Inflammatory macrophage treated with lipopolysaccharide for 1 hour (primary cell): ENCODE measurements around the gene OR13C4.
"Not testable (repeated sequence)": the region's sequence is repeated elsewhere in the genome, so short reads cannot be mapped to it uniquely, and the experiment has no call there.

ENCODE experiments used
- DNase-seq, 2 donors: peaks; one replicate each; pipeline ENCODE4 v3.0.0-alpha.2; 2020 to 2022

Gene OR13C4

DNA sequence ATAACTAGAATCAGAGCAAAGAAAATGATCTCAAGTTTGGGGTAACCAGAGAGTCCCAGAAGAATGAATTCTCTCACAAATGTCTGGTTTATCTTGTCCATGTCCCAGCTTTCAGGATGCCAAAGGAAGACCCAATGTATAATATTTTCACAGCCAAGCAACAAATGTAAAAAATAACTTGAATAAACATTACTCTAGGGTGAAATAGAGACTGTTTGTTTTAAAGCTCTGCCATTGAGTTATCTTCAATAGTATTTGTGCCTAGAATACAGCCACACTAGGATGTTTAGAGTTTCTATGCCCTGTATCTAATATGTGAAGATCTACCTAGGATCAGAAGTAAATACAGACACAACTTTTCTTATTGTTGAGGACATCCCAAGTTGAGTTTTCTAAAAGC is at the start of gene OR13C4:
OR13C4 (minus strand) TSS at position 101 of the 400 bp plus-strand sequence; CDS start at position 101, 0 bp downstream.
- no peak for DNase-seq

DNA sequence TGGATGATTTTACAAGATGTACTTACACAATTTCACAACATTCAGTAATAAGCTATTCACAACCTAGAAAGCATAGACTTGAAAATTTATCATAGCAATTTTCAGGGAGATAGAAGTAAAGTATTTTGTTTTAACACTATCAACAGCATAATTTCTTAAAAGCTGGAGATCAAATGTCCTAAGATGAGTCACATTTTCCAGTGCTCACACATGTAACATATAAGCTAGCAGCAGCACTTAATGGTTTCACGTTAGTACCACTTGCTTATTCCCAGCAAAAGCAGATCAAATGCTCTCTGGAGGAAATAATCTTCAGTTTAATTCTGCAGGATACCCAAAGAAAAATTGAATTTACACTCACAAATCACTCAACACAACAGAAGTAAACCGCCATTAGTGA is 48.4 kb upstream of the OR13C4 start:
- DNase-seq = no peak

DNA sequence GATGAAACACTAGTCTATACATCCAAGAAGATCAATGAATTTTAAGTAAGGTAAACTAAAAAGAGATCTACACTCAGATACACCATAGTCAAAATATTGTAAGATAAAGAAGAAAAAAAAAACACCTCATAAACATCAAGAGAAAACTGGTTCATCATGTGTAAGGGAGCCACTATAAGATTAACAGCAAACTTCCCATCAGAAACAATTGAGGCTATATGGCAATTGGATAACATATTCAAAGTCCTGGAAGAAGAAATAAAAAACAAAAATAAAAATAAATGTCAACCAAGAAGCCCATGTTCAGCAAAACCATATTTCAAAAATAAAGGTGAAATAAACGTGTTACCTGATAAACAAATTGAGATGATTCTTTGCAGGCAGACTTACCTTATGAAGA is 45.6 kb upstream of the OR13C4 start:
- DNase-seq = no peak

DNA sequence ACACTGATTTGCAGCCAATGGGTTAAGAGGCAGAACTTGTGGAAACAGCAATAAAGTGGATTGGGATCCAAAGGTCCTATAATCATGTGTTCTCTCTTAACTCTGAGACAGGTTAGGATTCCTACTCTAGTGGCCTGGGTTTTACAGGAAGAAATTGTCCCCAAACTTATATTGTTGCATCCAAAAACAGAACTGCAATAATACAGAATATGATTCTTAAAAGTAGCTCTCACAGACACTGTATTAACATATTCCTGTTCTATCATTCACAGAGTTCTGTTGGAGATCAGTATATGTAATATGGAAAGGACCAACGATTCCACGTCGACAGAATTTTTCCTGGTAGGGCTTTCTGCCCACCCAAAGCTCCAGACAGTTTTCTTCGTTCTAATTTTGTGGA is 41.9 kb upstream of the OR13C4 start, which contains the start of gene OR13C8:
OR13C8 (plus strand) TSS at position 301 of the 400 bp plus-strand sequence; CDS start at position 301, 0 bp downstream.
- DNase-seq = no peak

DNA sequence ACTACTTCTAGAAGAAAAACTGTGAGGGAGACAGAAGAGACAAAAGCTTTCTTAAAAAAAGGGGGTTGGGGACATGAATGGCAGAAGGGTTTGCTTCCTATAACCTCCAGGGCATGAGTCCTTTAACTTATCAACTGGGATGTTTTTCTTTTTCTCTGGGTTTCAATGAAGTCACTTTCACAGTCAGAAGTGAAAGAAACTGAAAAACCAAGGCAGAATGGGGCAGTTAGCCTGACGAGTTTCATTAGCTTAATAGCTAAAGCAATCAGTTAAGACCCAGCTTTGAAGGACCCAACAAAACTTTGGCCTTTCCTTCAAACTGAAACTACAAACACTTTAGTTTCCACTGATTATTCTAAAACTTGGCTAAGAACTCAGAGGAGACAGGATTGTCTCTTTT is 37.3 kb upstream of the OR13C4 start:
- DNase-seq = no peak

DNA sequence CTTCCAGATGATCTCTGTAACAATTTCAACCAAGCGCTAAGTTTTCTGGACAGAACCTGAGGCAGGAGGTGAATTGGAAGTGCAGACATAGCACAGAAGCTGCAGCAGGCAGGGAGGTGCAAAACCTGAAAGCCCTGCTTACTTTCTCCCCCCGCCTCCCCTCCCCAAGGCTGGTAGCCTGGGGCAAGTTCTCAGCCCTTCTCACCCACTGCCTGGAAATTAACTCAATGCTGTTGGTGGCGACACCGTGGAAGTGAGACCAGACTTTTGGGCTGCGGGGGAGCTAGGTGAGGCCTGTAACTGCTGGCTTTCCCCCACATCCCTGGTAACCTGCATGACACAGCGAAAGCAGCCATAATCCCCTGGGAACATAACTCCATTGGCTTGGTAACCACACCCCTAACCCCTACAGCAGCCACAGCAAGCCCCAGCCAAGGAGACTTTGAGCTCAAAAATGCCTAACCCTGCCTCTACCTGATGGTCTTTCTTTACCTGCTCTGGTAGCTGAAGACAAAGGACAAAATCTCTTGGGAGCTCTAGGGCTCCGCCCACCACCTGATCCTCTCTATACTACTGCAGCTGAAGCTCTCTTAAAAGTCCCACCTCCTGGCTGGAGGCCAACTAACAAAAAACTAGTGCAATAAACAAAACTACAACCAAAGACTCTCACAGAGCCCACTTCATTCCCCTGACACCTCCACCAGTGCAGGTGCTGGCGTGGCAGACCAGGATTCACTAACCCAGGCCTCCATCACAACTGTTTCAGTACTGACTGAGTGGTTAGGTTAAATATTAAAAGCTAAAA is 30.0 kb upstream of the OR13C4 start:
- DNase-seq = no peak

DNA sequence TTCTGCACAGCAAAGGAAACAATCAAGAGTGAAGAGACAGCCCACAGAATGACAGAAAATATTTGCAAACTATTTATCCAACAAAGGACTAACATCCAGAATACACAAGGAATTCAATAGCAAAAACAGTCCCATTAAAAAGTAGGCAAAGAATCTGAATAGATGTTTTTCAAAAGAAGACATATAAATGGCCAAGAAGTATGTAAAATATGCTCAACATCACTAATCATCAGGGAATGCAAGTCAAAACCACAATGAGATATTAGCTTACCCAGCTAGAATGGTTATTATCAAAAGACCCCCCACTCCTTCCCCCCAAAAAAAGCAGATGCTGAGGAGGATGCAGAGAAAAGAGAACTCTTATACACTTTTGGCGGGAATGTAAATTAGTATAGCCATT is 28.5 kb upstream of the OR13C4 start:
- no peak for DNase-seq

DNA sequence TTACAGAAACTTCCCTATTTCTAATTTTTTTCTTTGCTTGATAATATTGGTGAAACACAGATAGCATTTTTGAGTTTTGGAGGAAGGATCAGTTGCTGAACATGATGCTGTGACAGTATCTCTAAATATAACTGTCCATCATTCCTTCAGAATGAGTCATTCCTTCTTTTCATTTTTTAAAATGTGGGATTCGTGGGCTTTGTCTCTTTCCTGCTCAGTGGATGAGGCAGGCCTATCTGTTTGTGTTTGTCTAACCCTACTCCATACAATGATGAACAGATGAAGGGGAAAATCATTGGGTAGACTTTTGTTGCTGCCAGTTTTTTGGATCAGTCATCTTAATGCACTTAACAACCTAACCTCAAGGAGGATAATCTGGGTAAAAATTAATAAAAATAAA is 26.3 kb upstream of the OR13C4 start:
- no peak for DNase-seq

DNA sequence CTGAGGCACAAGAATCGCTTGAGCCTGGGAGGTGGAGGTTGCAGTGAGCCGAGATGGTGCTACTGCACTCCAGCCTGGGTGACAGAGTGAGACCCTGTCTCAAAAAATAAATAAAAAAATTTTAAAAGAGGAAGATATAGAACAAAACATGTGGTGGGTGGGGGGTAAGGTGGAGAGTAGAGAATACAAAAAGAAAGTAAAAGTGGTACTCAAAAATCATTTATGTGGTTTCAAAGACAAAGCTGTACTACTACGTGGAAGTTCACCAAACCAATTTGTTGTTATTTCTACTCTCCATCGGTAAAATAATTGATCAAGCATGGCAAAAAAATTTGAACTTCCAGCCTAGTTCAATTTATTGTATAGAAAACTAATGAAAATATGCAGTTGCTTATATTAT is 17.6 kb upstream of the OR13C4 start:
- DNase-seq = no peak

DNA sequence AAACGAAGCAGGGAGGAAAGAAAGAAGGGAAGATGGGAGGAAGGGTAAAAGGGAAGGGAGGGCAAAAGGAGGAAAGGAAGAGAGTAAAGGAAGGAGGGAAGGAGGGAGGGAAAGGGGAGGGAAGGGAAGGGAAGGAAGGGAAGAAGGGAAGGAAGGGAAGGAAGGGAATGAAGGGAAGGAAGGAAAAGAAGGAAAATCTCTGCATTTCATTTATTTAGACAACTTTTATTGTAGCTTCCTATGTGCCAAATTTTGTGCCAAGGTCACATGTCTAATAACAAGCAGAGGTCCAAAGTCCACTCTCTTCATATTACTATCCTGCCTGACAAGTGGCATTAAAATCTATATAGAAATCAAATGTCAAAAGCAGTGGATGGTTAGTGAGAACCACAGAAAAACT is 12.3 kb upstream of the OR13C4 start:
- DNase-seq = no peak

DNA sequence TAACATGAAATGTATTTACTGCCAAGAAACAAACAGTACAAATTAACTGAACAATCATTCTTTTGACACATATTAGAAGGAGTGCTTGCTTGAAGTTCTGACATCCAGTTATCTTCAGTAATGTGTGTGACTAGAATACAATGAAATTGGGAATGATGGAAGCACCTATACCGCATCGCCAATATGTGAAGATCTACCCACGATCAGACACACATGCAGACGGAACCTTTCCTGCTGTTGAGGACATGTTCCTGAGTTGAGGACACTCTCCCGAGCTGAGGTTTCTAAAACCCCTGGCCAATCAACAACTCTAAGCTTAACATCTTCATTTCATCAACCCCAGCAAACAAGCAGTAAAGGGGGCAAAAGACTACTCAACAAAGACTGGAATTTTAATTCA is 9.7 kb upstream of the OR13C4 start, which contains the start of gene OR13C3:
OR13C3 (minus strand) TSS at position 101 of the 400 bp plus-strand sequence. CDS start 133 bp downstream, outside the sequence.
- DNase-seq = no peak

DNA sequence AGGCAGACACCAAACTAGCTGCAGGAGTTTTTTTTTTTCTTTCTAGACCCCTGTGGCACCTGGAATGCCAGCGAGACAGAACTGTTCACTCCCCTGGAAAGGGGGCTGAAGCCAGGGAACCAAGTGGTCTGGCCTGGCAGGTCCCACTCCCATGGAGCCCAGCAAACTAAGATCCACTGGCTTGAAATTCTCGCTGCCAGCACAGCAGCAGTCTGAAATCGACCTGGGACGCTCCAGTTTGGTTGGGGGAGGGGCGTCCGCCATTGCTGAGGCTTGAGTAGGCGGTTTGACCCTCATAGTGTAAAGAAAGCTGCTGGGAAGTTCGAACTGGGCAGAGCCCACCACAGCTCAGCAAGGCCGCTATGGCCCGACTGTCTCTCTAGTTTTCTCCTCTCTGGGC is 6.8 kb downstream of the OR13C4 start:
- not testable (repeated sequence) for DNase-seq

DNA sequence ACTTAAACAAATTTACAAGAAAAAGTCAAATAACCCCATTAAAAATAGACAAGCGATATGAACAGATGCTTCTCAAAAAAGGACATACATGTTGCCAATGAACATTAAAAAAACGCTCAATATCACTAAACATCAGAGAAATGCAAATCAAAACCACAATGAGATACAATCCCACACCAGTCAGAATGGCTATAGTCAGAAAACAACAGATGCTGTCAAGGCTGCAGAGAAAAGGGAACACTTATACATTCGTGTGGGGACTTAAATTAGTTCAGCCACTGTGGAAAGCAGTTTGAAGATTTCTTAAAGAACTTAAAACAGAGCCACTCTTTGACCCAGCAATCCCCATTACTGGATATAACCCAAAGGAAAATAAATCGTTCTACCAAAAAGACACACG is 12.1 kb downstream of the OR13C4 start:
- no peak for DNase-seq

DNA sequence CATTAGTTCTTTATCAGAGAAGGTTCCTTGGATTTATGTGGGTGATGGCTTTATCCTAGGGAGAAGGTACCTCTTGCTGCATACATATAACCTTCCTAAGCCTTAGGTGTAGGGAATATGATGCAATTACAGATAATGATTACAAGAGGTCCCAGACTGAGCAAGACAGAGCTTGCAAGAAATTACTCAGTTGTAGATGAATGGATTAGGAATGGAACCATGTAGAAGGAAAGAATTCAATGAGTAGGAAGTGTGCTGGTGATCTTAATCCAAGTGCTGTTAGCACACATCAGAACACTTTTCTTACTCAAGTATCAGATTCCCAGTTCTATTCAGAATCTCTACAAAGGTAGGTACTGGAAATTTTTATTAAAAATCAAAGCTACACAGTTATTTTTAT is 20.4 kb downstream of the OR13C4 start:
- DNase-seq = no peak

DNA sequence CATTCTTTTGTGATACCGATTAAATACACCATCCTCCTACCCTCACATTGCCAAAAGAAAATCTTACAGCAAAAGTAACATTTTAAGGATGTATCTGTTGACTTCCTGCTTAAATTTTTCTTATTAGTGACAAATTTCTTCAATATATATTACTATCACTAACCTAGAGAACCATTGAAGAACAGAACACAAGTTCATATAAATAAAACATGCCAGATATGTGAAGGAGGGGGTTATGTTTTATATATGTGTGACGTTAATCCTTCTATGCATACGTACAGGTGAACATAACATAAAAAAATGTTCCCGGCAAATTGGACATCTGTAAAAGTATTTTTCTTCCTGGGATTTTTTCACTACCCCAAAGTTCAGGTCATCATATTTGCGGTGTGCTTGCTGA is 23.0 kb downstream of the OR13C4 start, which contains the start of gene OR13F1:
OR13F1 (plus strand) TSS at position 301 of the 400 bp plus-strand sequence; CDS start at position 301, 0 bp downstream.
- DNase-seq = no peak

DNA sequence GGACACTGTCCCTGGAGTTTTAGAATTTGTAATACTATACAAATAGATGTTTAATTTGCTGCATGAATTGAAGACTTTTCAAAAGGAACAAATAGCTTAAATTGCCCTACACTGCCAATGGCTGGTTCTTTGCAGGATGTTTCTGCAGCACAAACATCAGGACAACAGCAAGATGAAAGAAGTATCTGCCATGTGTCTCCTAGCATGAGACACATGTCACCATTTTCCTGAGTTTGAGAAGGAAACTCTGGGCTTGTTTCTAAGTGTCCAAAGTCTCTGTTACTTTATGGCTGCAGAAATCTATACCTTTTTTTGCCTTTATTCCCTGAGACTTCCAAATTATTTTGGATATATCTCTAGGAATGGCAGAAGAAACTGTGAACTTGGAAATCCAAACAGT is 23.6 kb downstream of the OR13C4 start:
- no peak for DNase-seq

DNA sequence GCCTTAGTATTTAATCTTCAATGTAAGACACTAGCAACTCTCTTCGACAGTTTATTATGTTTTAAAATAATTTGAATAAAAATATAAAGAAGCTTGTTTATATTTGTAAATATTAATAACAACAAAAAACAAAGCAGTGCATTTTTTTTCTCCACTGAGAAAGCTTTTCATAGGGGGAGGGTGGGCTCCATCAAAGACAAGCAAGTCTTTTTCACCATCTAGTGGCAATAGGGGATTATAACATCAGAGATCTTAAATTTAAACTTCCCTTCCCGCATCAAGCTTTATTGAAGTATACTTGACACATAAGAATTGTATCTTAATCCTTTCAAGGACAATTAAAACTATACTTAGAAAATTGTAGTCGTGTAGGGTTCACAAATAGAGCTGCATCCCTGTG is 32.2 kb downstream of the OR13C4 start:
- no peak for DNase-seq

DNA sequence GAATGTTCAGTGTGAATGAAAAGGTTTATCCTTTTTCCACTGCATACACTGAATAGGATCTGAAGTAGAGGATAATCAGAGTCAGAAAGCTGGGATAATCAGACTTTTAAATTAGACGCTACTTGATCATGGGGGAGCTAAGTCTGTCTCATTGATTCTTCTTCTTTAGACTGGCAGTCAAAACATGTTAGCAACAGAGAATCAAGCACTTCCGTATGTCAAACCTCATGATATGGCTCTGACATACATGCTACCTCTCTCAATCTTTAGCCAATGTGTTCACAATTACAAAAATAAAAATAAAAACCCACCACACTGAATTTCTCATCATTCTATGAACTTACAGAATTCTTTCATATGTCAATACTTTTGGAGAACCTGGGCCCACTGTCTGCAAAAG is 42.0 kb downstream of the OR13C4 start:
- no peak for DNase-seq

DNA sequence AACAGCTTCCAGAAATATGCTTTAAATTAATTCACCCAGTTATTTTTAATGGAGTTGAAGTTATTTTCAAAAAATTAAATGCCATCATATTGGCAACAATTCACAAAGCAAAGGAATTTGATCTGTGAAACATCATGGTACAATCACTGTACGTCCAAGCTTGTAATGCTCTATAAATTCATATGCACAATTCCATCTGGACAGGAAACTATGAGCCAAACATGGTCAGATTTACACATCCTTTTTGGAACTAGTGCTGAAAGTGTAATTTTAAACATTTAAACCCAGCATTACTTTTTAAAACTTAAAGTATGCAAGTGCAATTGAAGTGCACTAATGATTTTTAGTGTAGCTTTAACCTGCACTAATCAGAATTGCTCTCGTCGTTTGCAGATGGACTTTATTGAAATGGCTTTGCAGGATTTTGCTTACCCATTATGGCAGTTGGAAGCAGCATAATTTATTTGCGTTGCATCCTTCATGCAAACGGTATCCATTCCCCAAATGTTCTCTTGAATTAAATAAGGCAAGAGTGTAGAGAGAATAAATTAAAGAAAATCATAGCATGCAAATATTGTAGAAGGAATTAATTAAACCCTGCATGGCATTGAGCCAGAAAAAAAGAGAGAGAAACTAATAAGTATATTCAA is 44.0 kb downstream of the OR13C4 start:
- DNase-seq = no peak
